HG03025 (cell line): ENCODE data around the gene DONSON.

Experiments
- ATAC-seq: cut with Tn5 transposase; IDR thresholded peaks from one replicate; pipeline ENCODE4 v1.9.1; 2021; ENCODE audit warnings: mild to moderate bottlenecking, moderate library complexity; ENCODE audit not compliant: unreplicated experiment, low FRiP score

The DONSON gene

DNA sequence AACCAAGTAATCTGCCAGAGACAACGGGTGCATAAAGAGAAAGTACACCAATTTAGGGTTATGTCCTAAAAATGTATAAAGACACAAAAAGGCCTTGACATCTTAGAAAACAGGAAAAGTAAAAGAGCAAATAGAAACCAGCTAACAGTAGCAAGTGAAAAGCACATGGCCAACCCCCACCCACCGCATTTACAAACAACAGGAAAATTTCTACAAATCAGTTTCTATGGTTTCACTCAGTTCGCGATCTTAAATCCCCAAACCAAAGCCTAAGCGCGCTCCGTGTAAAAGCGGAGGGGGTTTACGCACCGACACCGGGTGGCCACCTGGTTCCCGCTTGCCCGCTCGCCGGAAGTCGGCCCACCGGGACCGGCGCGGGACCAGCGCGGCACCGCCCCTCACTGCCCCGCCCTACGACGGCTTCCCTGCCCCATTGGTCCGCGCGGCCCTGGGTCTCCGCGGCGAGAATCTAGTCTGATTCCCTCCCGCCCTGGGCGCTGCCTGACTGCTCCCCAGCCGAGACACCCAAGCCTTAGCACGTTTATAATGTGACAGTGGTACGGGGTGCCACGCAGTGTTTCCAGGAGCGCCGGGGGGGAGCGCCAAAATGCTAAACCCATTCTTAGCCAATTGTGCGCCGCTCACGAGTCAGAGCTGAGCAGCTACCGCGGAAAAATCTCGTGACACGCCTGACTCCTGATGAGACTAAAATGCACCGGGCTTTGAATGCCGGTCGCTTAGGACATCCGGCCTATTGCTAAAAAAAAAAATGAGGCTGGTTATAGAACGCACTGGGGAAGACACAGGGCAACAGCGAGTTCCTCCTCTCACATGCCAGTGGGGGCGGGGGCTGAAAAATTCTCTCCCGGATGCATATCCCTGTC is 46.5 kb downstream of the DONSON start, which contains the start of gene GART:
TSS of gene GART (minus strand) at position 362 of the 884 bp plus-strand sequence. CDS start 2,802 bp downstream, outside the sequence.
- peak; percentile 37 for ATAC-seq

DNA sequence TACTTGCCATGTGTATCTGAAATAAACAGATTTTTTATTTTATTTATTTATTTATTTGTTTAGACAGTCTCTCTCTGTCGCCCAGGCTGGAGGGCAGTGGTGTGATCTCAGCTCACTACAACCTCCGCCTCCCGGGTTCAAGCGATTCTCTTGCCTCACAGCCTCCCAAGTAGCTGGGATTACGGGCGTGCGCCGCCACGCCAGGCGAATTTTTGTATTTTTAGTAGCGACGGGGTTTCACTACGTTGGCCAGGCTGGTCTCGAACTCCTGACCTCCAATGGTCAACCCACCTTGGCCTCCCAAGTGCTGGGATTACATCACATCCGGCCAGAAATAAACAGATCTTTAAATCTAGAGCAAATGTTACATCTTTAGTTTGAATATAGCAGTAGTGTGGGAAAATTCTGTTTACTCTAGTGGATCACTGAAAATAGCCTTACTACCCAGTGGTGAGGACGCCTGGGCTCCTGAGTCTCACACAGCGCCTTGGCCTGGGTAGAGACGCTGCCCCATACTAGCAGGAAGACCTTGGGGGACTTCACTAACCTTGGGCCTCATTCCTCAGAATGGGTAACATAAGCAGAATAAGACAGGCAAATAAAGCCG is 47.3 kb downstream of the DONSON start:
- ATAC-seq: no peak

DNA sequence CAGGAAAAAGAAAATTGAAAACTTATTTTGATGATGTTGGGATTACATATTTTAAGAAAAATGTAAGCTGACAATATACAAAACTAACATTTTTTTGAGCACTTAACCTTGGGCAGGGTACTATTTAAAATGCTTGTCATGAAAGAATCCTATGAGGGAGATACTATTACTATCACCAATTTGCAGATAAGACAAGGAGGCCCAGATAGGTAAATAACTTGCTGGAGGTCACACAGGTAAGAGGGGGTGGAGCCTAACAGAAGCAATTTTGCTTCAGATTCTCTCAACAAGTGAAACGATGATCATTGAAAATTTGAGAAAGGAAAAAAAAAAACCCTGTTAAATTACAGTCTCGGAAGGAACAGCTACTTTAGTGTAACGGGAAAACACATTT is 47.8 kb downstream of the DONSON start:
- ATAC-seq: no peak

DNA sequence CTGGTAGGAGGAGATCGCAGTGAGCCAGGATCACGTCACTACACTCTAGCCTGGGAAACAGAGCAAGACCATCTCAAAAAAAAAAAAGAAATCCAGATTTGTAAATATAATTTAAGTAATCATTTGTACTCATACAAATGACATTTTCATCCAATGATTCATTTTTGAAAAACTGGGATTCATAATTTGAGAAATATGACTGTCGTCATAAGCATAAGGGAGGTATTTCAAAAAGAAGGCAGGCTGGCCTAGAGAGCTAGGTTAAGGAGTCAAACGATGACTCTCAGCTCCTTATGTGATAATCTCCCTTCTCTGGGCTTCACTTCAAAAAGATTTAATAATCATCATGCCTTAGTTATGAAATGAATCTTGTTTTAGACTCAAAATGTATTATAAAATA is 48.9 kb downstream of the DONSON start:
- no peak for ATAC-seq

GRCh38 chr21:33537212-33537611 is 51.3 kb downstream of the DONSON start:
- ATAC-seq: no peak

GRCh38 chr21:33531007-33531406 is 57.5 kb downstream of the DONSON start:
- no peak for ATAC-seq
